HepG2 (cell line): ENCODE data around the gene HTR1D.
A peak's percentile ranks its signal among the peaks of the same experiment; 100 is the strongest.

ENCODE experiments used
- AFF4 ChIP-seq: sonication (generic); formaldehyde crosslinking; IDR thresholded peaks from 2 replicates; pipeline ENCODE4 v1.4.0; 2020; ENCODE audit warnings: missing genetic modification reagents
- FOXA1 ChIP-seq, 2 experiments: fragments of 450-650 bp in 1 of 2; sonication (generic) in 1 of 2; formaldehyde crosslinking in 1 of 2; IDR thresholded peaks; 2 replicates each; pipeline versions ENCODE4 v1.4.0 to v1.6.1; 2016 to 2020; ENCODE audit warnings: missing genetic modification reagents in 1 of 2
- POGZ ChIP-seq: sonication (generic); formaldehyde crosslinking; IDR thresholded peaks from 2 replicates; pipeline ENCODE4 v1.4.0; 2020; ENCODE audit warnings: mild to moderate bottlenecking, missing genetic modification reagents
- RFX5 ChIP-seq: IDR thresholded peaks from 2 replicates; pipeline ENCODE4 v1.6.1; 2011; ENCODE audit warnings: low read depth, low read length, improper control_type of control experiment
- TBL1XR1 ChIP-seq: fragments of 150-350 bp; IDR thresholded peaks from 2 replicates; pipeline ENCODE4 v1.6.1; 2014; ENCODE audit warnings: borderline replicate concordance, low read length; ENCODE audit not compliant: partially characterized antibody
- TF ChIP-seq, protein P1 (sequence below): sonication (generic); formaldehyde crosslinking; IDR thresholded peaks from 2 replicates; pipeline ENCODE4 v1.9.0; 2021; ENCODE audit warnings: missing genetic modification reagents, borderline replicate concordance

DNA sequence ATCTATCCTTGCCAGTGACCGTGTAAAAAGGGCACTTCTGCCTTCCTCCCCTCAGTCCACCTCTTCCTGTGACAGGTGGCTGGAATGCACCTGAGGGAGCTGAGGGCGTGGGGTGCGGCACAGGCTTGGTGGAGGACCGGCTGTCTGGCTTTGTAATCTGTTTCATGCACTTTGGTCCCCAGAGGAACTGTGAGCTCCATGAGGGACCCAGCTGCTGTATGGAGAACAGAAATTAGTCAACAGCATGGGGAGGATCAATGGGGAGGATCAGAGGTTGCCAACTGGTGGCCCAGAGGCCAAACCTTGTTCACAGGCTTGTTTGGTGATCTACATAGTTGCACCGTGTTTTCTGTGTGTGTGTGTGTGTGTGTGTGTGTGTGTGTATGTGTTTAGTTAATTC lies 29.7 kb downstream of the HTR1D start:
- TF ChIP-seq TBL1XR1 (peak; percentile 30), POGZ (CRISPR knock-in tag) (peak; percentile 85), AFF4 (CRISPR knock-in tag) (no peak), FOXA1 (IDR thresholded peaks at IDR 0.05) (peak; percentile 32; the same call in 1 of the 2 replicates), FOXA1 (CRISPR knock-in tag; IDR thresholded peaks at IDR 0.05) (no peak; the same call in 1 of the 2 replicates), RFX5 (no peak)
- TF ChIP-seq, protein P1, sequence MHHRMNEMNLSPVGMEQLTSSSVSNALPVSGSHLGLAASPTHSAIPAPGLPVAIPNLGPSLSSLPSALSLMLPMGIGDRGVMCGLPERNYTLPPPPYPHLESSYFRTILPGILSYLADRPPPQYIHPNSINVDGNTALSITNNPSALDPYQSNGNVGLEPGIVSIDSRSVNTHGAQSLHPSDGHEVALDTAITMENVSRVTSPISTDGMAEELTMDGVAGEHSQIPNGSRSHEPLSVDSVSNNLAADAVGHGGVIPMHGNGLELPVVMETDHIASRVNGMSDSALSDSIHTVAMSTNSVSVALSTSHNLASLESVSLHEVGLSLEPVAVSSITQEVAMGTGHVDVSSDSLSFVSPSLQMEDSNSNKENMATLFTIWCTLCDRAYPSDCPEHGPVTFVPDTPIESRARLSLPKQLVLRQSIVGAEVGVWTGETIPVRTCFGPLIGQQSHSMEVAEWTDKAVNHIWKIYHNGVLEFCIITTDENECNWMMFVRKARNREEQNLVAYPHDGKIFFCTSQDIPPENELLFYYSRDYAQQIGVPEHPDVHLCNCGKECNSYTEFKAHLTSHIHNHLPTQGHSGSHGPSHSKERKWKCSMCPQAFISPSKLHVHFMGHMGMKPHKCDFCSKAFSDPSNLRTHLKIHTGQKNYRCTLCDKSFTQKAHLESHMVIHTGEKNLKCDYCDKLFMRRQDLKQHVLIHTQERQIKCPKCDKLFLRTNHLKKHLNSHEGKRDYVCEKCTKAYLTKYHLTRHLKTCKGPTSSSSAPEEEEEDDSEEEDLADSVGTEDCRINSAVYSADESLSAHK (CRISPR knock-in tag) = no peak
